KMS-11 (cell line): ENCODE measurements around the gene GRAMD4.

ENCODE experiments used
- H2AFZ ChIP-seq: fragments of 200-600 bp; sonication (generic); 2 replicates; pipeline ENCODE4 v1.6.1; 2016; ENCODE audit warnings: antibody characterized with exemption, mixed run types, low read depth
- H3K27ac ChIP-seq: fragments of 200-600 bp; sonication (generic); 2 replicates; pipeline ENCODE4 v1.6.1; 2016; ENCODE audit warnings: mild to moderate bottlenecking, mixed run types
- H3K27me3 ChIP-seq: fragments of 200-600 bp; sonication (generic); 2 replicates; pipeline ENCODE4 v1.6.1; 2017; ENCODE audit warnings: mild to moderate bottlenecking, low read depth, mixed run types, moderate library complexity; ENCODE audit not compliant: insufficient read depth
- H3K36me3 ChIP-seq: fragments of 200-600 bp; sonication (generic); 2 replicates; pipeline ENCODE4 v1.6.1; 2017; ENCODE audit warnings: mild to moderate bottlenecking, mixed run types; ENCODE audit not compliant: insufficient read depth
- H3K4me1 ChIP-seq: fragments of 200-600 bp; sonication (generic); 2 replicates; pipeline ENCODE4 v1.6.1; 2016; ENCODE audit warnings: mild to moderate bottlenecking, low read depth, mixed run types; ENCODE audit not compliant: poor library complexity, severe bottlenecking
- H3K4me2 ChIP-seq: fragments of 200-600 bp; sonication (generic); 2 replicates; pipeline ENCODE4 v1.7.0; 2016; ENCODE audit warnings: mild to moderate bottlenecking, mixed run types
- H3K4me3 ChIP-seq: fragments of 200-600 bp; sonication (generic); IDR thresholded peaks from 2 replicates; pipeline ENCODE4 v1.6.1; 2017; ENCODE audit warnings: low read depth, low read length, mixed read lengths; ENCODE audit not compliant: insufficient read depth
- H3K79me2 ChIP-seq: fragments of 200-600 bp; sonication (generic); 2 replicates; pipeline ENCODE4 v1.6.1; 2016; ENCODE audit warnings: low read depth, mixed run types; ENCODE audit not compliant: insufficient read depth
- H3K9ac ChIP-seq: fragments of 200-600 bp; sonication (generic); 2 replicates; pipeline ENCODE4 v1.6.1; 2016; ENCODE audit warnings: mild to moderate bottlenecking, mixed run types
- H4K20me1 ChIP-seq: fragments of 200-600 bp; sonication (generic); 2 replicates; pipeline ENCODE4 v1.6.1; 2016; ENCODE audit warnings: mild to moderate bottlenecking, mixed run types; ENCODE audit not compliant: insufficient read depth
- TF ChIP-seq, protein P1 (sequence below): fragments of 200-600 bp; sonication (generic); conservative IDR thresholded peaks from 2 replicates; pipeline ENCODE4 v1.6.1; 2017; ENCODE audit warnings: low read depth, mild to moderate bottlenecking, antibody characterized with exemption, low read length, moderate library complexity, mixed read lengths

Gene GRAMD4

GRCh38 chr22:46635756-46636155 is 15.6 kb downstream of the GRAMD4 start:
- H3K9ac ChIP-seq, result no peak overlapping the region
- H4K20me1 ChIP-seq, result no peaks in the 10 kb centered on the region
- H3K27me3 ChIP-seq, result no peaks in the 10 kb centered on the region
- no peaks in the 10 kb centered on the region for H3K4me1 ChIP-seq
- H3K27ac ChIP-seq, result no peak overlapping the region
- no peaks in the 10 kb centered on the region for H3K36me3 ChIP-seq
- no peaks in the 10 kb centered on the region for H3K79me2 ChIP-seq
- no peak overlapping the region for H3K4me3 ChIP-seq
- no peak overlapping the region for H3K4me2 ChIP-seq
- TF ChIP-seq, protein P1, sequence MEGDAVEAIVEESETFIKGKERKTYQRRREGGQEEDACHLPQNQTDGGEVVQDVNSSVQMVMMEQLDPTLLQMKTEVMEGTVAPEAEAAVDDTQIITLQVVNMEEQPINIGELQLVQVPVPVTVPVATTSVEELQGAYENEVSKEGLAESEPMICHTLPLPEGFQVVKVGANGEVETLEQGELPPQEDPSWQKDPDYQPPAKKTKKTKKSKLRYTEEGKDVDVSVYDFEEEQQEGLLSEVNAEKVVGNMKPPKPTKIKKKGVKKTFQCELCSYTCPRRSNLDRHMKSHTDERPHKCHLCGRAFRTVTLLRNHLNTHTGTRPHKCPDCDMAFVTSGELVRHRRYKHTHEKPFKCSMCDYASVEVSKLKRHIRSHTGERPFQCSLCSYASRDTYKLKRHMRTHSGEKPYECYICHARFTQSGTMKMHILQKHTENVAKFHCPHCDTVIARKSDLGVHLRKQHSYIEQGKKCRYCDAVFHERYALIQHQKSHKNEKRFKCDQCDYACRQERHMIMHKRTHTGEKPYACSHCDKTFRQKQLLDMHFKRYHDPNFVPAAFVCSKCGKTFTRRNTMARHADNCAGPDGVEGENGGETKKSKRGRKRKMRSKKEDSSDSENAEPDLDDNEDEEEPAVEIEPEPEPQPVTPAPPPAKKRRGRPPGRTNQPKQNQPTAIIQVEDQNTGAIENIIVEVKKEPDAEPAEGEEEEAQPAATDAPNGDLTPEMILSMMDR, result no peak
- H2AFZ ChIP-seq, result no peak overlapping the region

- Histone ChIP-seq H4K20me1 (no peaks in the 10 kb centered on the region), H3K4me2 (no peak overlapping the region), H3K27ac (no peak overlapping the region)
These were observed 16.2 kb downstream of the GRAMD4 start for GRCh38 chr22:46636221-46637002.

GRCh38 chr22:46637711-46638600 is 17.8 kb downstream of the GRAMD4 start:
- H2AFZ ChIP-seq, result no peak overlapping the region
- no peaks in the 10 kb centered on the region for H3K4me1 ChIP-seq
- H3K4me2 ChIP-seq, result no peak overlapping the region
- no peaks in the 10 kb centered on the region for H3K79me2 ChIP-seq
- no peak overlapping the region for H3K4me3 ChIP-seq
- H3K9ac ChIP-seq, result no peak overlapping the region
- H3K36me3 ChIP-seq, result no peaks in the 10 kb centered on the region
- H4K20me1 ChIP-seq, result no peaks in the 10 kb centered on the region
- no peak overlapping the region for H3K27ac ChIP-seq
- no peaks in the 10 kb centered on the region for H3K27me3 ChIP-seq
- TF ChIP-seq, protein P1, result no peak

More at GRCh38 chr22:46636221-46637002, 16.2 kb downstream of the GRAMD4 start:
- Histone ChIP-seq H3K4me3 (no peak overlapping the region), H2AFZ (no peak overlapping the region), H3K79me2 (no peaks in the 10 kb centered on the region), H3K27me3 (no peaks in the 10 kb centered on the region), H3K36me3 (no peaks in the 10 kb centered on the region), H3K4me1 (no peaks in the 10 kb centered on the region), H3K9ac (no peak overlapping the region)
- TF ChIP-seq, protein P1, result no peak

DNA sequence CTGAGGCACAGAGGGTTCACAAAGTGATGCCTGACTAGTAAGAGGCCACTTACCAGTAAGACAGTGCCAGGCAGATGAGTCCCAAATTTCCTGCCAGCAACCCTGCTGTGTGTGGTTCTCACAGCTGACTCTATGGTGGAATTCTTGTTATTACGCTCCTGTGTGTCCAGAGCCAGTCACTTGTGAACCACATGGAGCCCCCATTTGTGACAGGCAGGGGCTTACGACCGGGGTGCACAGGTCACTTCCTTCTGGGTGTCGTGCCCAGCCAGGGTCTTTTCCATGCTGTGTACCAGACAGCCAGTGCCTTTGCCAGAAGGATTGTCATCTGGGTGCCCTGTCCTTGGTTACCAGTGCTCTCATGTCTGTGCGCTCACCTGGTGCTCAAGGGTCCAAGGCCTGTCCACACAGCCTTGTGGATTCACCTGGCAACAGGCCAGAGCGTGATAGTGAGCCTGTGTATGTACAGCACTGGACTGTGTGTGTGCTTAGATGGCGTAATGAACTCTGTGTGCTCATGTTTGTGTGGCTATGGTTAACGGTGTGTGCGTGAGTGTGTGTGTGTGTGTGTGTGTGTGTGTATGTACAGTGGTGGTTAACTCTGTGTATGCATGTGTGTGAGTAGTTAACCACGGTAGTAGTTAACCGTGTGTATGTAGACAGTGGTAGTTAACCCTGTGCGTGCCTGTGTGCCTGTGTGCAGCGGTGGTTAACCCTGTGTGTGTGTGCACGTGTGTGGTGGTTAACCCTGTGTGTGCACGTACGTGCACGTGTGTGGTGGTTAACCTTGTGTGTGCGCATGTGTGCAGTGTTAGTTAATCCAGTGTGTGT is 18.6 kb downstream of the GRAMD4 start:
- Histone ChIP-seq H3K79me2 (no peaks in the 10 kb centered on the region), H4K20me1 (no peaks in the 10 kb centered on the region), H3K27me3 (no peaks in the 10 kb centered on the region), H3K4me1 (no peaks in the 10 kb centered on the region), H3K36me3 (no peaks in the 10 kb centered on the region), H3K4me3 (no peak overlapping the region), H2AFZ (no peak overlapping the region), H3K4me2 (no peak overlapping the region), H3K9ac (no peak overlapping the region), H3K27ac (no peak overlapping the region)
- TF ChIP-seq, protein P1, result no peak
